Thyroid gland (tissue), 4 donors: ENCODE results near the gene KCNJ15. TPM values are rescaled to one million over a fixed set of nuclear protein-coding genes. Genes with fewer than 3 reads are reported as not detected.

Experiments used
- DNase-seq, 2 donors: peaks; one replicate each; pipeline ENCODE4 v3.0.0-alpha.2; 2019
- H3K27ac ChIP-seq, 3 donors: fragments of 200-600 bp; sonication (generic); 1 replicate in 2 of 3; 2 replicates in 1 of 3; pipeline ENCODE4 v1.5.1; 2016 to 2019; ENCODE audit warnings: mild to moderate bottlenecking in 1 of 3, moderate library complexity in 1 of 3
- H3K27me3 ChIP-seq: fragments of 200-600 bp; sonication (generic); one replicate; pipeline ENCODE4 v1.5.1; 2019
- H3K36me3 ChIP-seq, 2 donors: fragments of 200-600 bp; sonication (generic); one replicate each; pipeline ENCODE4 v1.5.1; 2016 to 2019
- H3K4me1 ChIP-seq, 2 donors: fragments of 200-600 bp; sonication (generic); one replicate each; pipeline ENCODE4 v1.5.1; 2017 to 2019
- H3K4me3 ChIP-seq, 3 donors: fragments of 200-600 bp; sonication (generic); replicated peaks in 1 of 3; 1 replicate in 2 of 3; 2 replicates in 1 of 3; pipeline ENCODE4 v1.5.1; 2016; ENCODE audit warnings: mild to moderate bottlenecking in 1 of 3
- H3K9me3 ChIP-seq: fragments of 200-600 bp; sonication (generic); one replicate; pipeline ENCODE4 v1.5.1; 2017
- POLR2A ChIP-seq, 2 donors: fragments of 450-650 bp; IDR thresholded peaks; one replicate each; pipeline ENCODE4 v1.6.1; 2017; ENCODE audit warnings: antibody characterized with exemption in 2 of 2, mild to moderate bottlenecking in 2 of 2, moderate library complexity in 1 of 2
- WGBS, 2 donors: methylation state at CpG; one replicate each; pipeline ENCODE4 v1.1.5; 2017; 5-methylcytosine and 5-hydroxymethylcytosine counted together
- intact Hi-C: fragments of 100-400 bp; cut with DNase I; formaldehyde crosslinking; loops from one replicate; pipeline ENCODE4 v1.15.1; 2023
- total RNA-seq, 4 donors: library from RNA; depleted of rRNA; stranded (reverse); fragments of >200 nt; gene quantifications; one replicate each; pipeline ENCODE4 v1.2.3, GENCODE V29; 2016
- TF ChIP-seq, protein P1 (sequence below), 6 experiments: fragments of 200-600 bp in 3 of 6; fragments of 450-650 bp in 3 of 6; sonication (generic) in 3 of 6; IDR thresholded peaks; one replicate each; pipeline ENCODE4 v1.5.1; 2016 to 2019; ENCODE audit warnings: antibody characterized with exemption in 6 of 6, mild to moderate bottlenecking in 2 of 6, inconsistent platforms in 1 of 6, moderate library complexity in 1 of 6

KCNJ15 gene
- total RNA-seq, 4 donors from 2014 or later = 29.2 to 71.2 (median 59.5) TPM

DNA sequence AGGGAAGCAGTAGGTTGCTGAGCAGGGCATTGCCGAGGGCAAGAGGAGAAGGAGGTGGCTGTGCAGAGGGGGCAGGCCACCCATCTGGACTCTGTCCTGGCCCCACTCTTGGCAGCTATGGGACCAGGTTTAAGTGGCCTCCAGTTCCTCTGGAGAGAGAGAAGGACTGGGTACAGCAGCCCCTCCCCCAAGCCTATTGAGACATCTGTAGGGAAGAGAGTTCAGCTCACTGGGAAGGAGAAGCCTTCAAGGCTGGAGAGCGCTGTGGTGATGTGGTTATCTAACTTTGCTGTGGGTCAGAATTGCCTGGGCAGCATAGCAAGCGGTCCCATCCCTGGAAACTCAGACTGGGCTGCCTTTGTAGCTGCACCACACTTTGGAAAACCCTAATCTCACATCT, 93.9 kb downstream of the KCNJ15 start:
- peak; percentile 35 to 38 for DNase-seq
- 72 to 87% methylated on average over 3 of the region's 3 CpGs for WGBS, 2 donors
- TF ChIP-seq, protein P1, sequence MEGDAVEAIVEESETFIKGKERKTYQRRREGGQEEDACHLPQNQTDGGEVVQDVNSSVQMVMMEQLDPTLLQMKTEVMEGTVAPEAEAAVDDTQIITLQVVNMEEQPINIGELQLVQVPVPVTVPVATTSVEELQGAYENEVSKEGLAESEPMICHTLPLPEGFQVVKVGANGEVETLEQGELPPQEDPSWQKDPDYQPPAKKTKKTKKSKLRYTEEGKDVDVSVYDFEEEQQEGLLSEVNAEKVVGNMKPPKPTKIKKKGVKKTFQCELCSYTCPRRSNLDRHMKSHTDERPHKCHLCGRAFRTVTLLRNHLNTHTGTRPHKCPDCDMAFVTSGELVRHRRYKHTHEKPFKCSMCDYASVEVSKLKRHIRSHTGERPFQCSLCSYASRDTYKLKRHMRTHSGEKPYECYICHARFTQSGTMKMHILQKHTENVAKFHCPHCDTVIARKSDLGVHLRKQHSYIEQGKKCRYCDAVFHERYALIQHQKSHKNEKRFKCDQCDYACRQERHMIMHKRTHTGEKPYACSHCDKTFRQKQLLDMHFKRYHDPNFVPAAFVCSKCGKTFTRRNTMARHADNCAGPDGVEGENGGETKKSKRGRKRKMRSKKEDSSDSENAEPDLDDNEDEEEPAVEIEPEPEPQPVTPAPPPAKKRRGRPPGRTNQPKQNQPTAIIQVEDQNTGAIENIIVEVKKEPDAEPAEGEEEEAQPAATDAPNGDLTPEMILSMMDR (IDR thresholded peaks at IDR 0.05) = no peak
- TF ChIP-seq POLR2A (IDR thresholded peaks at IDR 0.05) = no peak
- H3K27me3 ChIP-seq = no peaks in the 10 kb centered on the region
- no peaks in the 10 kb centered on the region for H3K9me3 ChIP-seq
- no peaks in the 10 kb centered on the region for H3K36me3 ChIP-seq
- peaks cover 23 to 46% of the 10 kb centered on the region in 2 donors for H3K4me1 ChIP-seq
- intact Hi-C loops = loop anchor here (10.0 kb wide), 1 partner anchor 636 kb away; no protein-coding TSS in a partner anchor
- peak overlapping the region; percentile 93 to 97 (median 94) for H3K27ac ChIP-seq
- no peak overlapping the region for H3K4me3 ChIP-seq

DNA sequence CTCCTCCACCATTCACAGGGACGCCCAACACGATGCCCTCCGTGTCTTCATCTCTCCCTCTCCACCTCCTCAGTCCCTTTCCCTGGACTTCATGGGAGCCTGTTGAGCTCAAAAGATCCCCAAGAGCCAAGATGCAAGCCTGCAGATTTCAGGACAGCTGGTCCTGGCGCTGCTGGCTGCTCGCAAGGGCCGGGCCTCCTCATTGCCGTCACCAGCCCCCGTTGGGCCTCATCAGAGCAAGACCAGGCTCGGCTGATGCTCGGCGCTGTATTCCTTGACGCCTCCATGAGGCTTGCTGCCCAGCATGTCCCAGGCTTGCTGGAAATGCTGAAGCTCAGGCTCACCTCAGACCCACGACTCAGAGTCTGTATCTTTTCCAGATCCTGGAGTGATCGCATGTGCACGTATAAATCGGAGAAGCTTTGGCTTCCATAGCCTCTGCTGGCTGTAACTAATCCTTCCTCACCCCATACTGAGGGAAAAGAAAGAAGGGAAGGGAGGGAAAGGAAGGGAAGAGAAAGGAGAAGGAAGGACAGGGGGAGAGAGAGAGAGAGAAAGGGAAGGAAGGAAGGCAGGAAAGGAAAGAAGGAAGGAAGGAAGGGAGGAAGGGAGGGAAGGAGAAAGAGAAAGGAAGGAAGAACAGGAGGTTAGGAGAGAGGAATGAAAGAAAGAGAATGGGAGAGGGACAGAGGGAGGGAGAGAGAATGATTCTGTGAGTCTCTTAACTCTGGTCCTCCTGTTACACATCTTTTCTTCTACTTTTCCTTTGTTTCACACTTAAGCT, 94.6 kb downstream of the KCNJ15 start:
- Histone ChIP-seq H3K27me3 (no peaks in the 10 kb centered on the region), H3K9me3 (no peaks in the 10 kb centered on the region), H3K36me3 (no peaks in the 10 kb centered on the region), H3K4me1 (peaks cover 23 to 50% of the 10 kb centered on the region in 2 donors), H3K4me3 (no peak overlapping the region), H3K27ac (peak overlapping the region; percentile 46 to 94 (median 93))
- no peak for DNase-seq
- intact Hi-C loops = loop anchor here (10.0 kb wide), 1 partner anchor 637 kb away; no protein-coding TSS in a partner anchor
- WGBS, 2 donors = 89 to 92% methylated on average over 16 of the region's 16 CpGs
- TF ChIP-seq POLR2A (IDR thresholded peaks at IDR 0.05) = no peak
- TF ChIP-seq, protein P1 (IDR thresholded peaks at IDR 0.05) = no peak

DNA sequence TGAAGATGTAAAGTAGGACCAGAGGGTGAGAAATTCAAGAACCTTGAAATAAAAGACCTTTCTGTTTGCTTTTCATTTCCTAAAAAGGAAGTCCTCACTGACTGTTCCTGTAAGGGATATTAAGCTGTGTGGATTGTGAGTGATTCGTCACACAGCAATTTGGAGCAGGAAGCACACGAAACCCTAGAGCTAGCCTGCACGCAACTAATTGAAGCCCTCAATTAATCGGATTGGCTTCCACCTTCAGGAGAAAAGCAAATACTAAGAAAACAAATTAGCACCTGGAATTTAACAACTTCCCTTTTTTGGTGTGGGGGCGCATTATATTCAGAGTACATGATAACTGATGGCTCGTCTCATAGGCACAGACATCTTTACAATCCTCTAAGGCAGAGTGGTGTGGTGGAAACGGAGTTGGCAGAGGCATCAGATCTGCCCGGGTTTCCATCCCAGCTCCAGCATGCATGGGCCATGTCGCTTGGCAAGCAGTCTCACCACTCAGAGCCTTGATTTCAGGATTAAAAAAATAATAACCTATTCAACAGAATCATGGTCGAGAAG, 95.2 kb downstream of the KCNJ15 start:
- Histone ChIP-seq H3K27ac (peak overlapping the region; percentile 46 to 94 (median 93)), H3K36me3 (no peaks in the 10 kb centered on the region), H3K4me3 (no peak overlapping the region), H3K27me3 (no peaks in the 10 kb centered on the region), H3K4me1 (peaks cover 23 to 50% of the 10 kb centered on the region in 2 donors), H3K9me3 (no peaks in the 10 kb centered on the region)
- peak; percentile 37 to 38 for DNase-seq
- intact Hi-C loops = loop anchor here (10.0 kb wide), 1 partner anchor 637 kb away; no protein-coding TSS in a partner anchor
- TF ChIP-seq, protein P1 (IDR thresholded peaks at IDR 0.05) = no peak
- TF ChIP-seq POLR2A (IDR thresholded peaks at IDR 0.05) = no peak
- WGBS, 2 donors = 57 to 62% methylated on average over 10 of the region's 10 CpGs

DNA sequence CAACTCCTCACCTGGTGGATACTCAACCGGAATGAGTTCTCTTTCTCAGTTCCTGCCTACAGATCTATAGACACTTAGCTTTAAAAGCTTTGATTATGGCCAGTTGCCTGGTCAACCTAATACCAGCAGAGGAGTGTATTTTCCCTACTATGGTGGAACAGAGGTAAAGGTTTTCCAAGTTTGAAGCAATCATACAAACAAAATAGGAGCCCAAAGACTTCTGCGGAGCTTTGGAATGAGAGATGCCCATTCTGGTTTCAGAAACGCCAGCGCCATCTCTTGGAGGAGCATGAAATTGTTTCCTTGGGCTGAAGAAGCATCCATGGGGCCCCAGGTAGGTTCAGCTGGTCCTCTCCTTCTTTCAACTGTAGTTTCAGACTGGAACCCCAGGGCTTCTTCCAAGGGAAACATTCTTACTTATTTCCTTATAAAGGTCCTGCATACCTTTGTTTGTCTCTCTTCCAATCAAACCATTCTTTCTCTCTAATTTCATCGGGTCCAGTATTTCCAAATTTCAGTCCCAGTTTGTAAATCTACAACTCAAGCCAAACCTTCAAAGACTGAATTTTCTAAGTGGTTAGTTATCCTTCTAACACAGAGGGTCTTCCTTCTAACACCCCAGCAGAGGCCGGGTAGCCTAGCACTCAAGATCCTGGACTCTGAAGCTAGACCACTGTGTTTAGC, 95.9 kb downstream of the KCNJ15 start:
- H3K4me1 ChIP-seq = peaks cover 23 to 50% of the 10 kb centered on the region in 2 donors
- H3K27ac ChIP-seq = peak overlapping the region; percentile 46 to 94 (median 93)
- no peak overlapping the region for H3K4me3 ChIP-seq
- no peaks in the 10 kb centered on the region for H3K36me3 ChIP-seq
- intact Hi-C loops = loop anchor here (10.0 kb wide), 1 partner anchor 638 kb away; no protein-coding TSS in a partner anchor
- TF ChIP-seq, protein P1 (IDR thresholded peaks at IDR 0.05) = peak; percentile 43 to 93 (median 84)
- TF ChIP-seq POLR2A (IDR thresholded peaks at IDR 0.05) = no peak
- no peaks in the 10 kb centered on the region for H3K9me3 ChIP-seq
- peak; percentile 78 to 81 for DNase-seq
- 44 to 45% methylated on average over 6 of the region's 6 CpGs for WGBS, 2 donors
- no peaks in the 10 kb centered on the region for H3K27me3 ChIP-seq
